HEK293 (cell line): ENCODE measurements around the gene SMR3B.

Experiments used
- CTCF ChIP-seq: fragments of 450-650 bp; formaldehyde crosslinking; IDR thresholded peaks from 2 replicates; pipeline ENCODE4 v1.5.1; 2016; ENCODE audit warnings: missing biosample characterization, missing genetic modification characterization
- ZNF138 ChIP-seq: fragments of 450-650 bp; formaldehyde crosslinking; IDR thresholded peaks from 2 replicates; pipeline ENCODE4 v1.5.1; 2016; ENCODE audit warnings: missing biosample characterization, missing genetic modification characterization, borderline replicate concordance
- ZNF23 ChIP-seq: fragments of 450-650 bp; formaldehyde crosslinking; IDR thresholded peaks from 2 replicates; pipeline ENCODE4 v1.5.1; 2016; ENCODE audit warnings: missing biosample characterization, missing genetic modification characterization, borderline replicate concordance
- ZNF510 ChIP-seq: fragments of 450-650 bp; formaldehyde crosslinking; IDR thresholded peaks from 2 replicates; pipeline ENCODE4 v1.5.1; 2018; ENCODE audit warnings: mild to moderate bottlenecking, missing genetic modification characterization, missing biosample characterization; ENCODE audit not compliant: insufficient replicate concordance
- ZNF677 ChIP-seq: fragments of 450-650 bp; IDR thresholded peaks from 2 replicates; pipeline ENCODE4 v1.5.0; 2018; ENCODE audit warnings: missing biosample characterization, mild to moderate bottlenecking, missing genetic modification characterization, moderate library complexity

GRCh38 chr4:70336043-70336442, 46.9 kb upstream of the SMR3B start:
- TF ChIP-seq ZNF138 (tag by site-specific recombination) = no peak
- TF ChIP-seq ZNF677 (tag by site-specific recombination) = no peak
- TF ChIP-seq CTCF (tag by site-specific recombination) = no peak
- TF ChIP-seq ZNF510 (tag by site-specific recombination) = no peak
- TF ChIP-seq ZNF23 (tag by site-specific recombination) = no peak
